NCI-H510A (cell line): ENCODE data around the gene FOXA2.
A peak's percentile ranks its signal among the peaks of the same experiment; 100 is the strongest.

Experiments
- DNase-seq: peaks from one replicate; lab custom pipeline; 2025; lab: John Stamatoyannopoulos, UW

FOXA2 gene

GRCh38 chr20:22583773-22584521, 425 bp downstream of the FOXA2 start:
- DNase-seq = peak; percentile 97

DNA sequence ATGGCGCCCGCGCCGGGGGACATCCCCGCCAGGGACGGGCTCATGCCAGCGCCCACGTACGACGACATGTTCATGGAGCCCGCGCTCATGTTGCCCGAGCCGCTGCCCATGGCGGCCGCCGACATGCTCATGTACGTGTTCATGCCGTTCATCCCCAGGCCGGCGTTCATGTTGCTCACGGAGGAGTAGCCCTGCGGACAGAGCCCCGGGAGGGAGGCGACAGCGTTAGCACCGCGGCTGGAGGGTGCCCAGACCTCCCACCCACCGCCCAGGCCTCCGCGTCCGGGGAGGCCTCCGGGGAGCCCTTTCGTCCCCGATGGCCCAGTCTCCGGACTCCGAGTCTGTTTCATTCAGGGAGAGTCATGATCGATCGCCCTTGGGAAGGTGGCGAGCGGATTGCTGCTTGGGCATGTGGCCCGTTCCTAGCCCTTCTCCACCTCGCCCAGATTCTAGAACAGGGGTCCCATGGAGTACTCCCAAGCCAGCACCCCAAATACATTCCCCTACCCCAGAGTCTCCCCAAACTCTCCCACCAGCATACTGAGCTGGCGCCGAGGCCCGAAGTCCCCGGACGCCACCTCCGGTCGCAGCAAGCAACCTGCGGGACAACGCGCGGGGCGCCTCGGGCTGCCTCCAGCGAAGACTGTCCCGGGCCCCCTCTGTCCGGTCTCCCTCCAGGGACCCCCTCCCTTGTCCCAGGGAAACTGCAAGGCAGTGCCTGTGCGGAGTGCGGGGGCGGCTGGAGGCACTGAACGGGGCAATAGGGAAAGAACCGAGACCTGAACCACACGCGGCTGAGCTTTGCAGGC, 1.2 kb downstream of the FOXA2 start:
- peak; percentile 37 for DNase-seq

- peak; percentile 46 for DNase-seq
Measured at GRCh38 chr20:22582386-22582963, 1.9 kb downstream of the FOXA2 start.

DNA sequence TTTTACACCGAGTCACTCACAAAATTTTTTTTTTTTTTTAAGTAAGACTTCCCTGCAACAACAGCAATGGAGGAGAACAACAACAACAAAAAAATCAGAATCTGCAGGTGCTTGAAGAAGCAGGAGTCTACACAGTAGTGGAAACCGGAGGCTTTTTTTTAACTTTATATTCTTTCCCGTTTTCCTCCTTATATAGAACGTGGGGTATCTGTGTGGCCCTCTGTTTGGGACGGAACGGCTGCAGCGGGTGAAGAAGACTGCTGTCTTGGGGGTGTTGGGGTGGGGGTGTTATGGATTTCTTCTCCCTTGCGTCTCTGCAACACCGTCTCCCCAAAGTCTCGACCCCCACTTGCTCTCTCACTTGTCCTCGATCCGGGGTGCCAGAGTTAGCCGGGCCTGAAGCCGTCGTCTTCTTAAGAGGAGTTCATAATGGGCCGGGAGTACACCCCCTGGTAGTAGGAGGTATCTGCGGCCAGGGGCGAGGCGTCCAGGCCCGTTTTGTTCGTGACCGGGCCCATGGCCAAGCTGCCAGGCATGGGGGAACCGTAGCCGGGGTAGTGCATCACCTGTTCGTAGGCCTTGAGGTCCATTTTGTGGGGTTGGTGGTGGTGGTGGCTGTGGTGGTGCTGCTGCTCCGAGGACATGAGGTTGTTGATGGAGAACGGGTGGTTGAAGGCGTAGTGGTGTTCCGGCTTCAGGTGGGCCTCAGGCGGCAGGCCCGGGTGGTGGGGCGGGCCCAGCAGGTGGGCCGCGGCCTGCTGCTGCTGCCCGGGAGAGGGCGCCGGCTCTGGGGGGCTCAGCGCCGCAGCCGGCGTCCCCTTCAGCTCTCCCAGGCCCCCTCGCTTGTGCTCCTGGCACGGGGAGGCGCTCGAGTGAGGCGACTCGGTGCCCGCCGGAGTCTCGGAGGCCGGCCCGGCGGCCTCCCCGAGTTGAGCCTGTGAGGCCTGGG, 2.7 kb downstream of the FOXA2 start:
- DNase-seq = no peak

- DNase-seq = no peak
Measured at GRCh38 chr20:22579711-22580697, 4.4 kb downstream of the FOXA2 start.

DNA sequence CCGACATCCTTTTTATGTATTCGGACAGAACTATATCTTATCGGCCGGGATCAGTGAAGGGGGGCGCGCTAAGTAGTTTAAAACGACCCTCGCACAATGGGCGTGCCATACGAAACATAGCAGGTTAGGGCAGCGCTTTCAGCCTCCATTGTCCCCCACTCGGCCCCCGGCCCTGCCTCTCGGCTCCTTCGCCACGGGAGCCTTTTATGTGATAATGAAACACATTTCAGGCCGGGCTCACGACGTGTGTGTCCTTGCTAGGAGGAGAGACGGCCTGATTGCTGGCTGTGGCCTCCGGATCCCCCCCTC, 5.3 kb downstream of the FOXA2 start:
- no peak for DNase-seq

DNA sequence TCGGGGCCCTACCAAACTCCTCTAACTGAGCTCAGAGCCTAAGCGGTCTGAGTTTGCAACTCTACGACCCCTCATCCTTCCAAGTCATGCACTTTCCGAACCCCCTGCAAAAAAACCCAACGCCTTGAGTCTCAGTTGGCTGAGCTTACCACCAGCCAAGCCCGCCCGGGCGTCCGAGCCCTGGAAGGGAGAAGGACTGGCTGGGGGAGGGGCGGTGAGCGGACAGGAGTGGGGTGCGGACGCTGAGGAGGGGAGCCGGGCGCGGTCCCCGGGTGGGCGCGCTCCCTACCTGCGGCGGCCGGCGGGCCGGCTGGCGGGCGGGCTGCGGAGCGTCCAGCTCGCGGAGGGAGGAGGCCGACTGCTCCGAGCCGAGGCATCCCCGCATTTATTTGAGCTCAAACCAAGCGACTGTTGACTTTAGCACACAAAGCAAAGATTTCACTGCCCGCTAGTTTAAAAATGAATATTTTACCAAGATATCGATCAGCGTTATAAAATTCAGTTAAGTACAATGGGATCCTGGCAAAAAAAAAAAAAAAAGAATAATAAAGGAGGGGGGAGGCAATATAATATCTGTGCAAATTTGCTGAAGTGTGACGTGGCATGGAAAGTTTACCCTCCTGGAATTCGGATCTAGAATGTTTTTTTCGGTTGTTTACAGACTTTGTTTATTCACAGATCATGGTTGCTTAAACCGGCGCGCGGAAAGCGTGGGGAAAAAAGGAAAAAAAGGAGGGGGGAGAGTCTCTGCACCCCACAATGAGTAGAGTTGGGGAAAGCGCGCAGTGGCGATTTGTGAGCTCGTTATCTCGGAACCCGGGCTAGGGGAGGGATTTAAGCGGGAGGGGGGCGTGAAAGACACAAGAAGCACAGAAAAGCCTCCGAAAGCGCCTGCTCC, 5.9 kb downstream of the FOXA2 start:
- no peak for DNase-seq

DNA sequence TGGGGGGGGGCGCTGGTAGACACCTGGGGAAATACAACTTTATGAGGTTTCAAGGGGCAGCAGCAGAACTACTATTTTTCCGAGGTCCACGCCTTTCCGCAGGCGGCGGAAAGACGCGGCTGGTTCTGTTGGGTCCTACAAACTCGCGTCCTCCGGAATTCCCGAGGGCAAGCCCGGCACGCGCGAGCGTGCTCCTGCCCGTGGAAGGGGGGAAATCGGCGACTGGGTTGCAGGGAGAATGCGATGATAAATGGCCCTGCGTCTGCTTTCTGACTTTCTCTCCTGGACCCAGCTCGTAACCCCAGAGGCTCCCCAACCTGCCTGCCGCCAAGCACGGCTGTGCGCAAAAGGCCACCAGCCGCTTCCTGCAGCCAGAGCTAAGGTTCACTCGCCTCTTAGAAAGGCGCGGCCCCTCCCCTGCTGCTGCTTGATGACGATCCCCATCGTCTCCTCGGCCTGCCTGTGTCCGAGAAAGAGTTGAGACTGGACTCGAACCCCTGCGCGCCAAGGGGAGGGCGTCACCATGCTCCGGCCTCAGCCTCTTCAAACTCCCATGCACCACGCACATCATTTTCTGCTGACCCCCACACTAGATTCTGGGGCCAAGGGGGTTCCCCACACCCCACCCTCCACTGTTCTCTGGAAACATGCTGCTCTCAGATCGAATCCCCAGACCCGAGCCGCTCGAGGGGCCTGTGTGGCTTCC, 6.7 kb downstream of the FOXA2 start:
- DNase-seq = no peak

DNA sequence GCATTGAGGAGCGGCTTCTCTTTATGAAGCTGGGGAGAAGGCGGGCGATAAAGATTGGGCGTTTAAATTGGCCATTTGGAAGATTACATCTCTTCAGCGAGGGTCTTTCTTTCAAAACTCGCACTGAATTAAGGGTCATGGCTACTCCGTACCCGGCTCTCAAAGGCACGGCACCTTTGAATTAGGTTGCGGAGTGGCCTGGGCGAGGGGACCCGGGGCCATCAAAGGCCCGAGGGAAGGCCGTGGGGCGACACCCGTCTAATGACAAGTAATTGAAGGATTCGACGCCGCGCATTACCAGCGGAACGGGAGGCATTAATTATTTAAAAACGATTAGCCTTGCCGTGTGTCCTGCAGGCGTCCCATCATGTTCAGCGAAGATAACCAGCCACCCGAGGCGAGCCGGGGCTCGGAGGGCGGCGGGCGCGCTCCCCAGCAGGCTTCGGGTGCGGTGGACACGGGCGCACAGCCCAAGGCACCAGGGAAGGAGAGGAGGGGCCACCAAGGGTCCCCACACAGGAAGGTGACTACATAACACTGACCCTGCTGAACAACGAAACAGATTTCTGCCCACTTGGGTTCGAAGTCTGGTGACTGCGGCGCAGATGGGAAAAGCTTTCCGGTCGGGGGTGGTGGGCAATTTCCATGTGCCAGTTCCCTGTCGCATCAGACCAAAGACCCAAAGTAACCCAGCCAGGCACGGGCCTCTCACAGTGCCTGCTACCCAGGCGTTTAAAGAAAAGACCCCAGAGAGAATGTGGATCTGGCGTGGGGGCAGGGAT, 7.4 kb downstream of the FOXA2 start:
- no peak for DNase-seq

- DNase-seq = no peak
Measured at GRCh38 chr20:22576273-22576672, 8.1 kb downstream of the FOXA2 start.

DNA sequence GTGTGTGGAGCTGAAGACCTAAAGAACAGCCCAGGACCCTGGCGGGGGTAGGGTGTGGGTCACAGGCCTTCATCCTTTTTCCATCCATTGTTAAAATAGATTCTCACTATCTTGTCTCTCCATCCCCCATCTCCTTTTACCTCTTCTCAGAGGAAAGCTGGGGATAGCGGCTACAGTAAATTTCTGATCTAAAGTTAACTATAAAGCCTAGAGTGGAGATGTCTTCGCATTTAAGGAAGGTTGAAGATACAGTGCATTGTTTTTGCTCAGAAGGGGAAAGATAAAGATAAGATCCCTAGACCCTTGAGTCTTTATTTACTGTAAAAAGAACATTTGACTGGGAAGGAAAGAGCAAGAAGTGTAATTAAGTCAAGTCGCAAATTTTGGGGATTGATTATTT, 8.6 kb downstream of the FOXA2 start:
- no peak for DNase-seq

- no peak for DNase-seq
Measured at GRCh38 chr20:22575087-22575721, 9.2 kb downstream of the FOXA2 start.

DNA sequence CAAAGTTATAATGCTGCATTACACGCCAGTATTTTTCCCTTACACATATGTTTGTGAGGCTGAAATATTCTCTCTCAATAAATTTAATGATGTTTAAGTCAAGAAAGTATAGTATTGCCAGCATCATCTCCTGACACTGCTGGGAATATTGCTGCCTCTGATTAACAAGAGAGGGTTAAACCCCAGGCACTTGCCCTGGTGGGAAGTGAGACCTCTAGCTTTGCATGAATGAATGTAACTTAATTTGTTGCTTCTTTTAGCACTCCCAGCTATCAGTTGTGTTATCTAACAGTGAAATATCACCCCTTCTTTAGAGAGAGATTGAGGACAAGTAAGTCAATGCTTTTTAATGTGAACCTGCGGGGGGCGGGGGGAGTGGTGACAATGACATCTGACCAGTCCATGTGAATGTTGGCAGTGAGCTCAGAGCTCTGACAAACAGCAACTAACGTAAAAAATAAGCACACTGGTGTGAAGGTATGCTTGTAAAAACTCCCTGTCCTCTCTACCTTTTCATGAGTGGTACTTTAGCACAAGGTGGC, 9.8 kb downstream of the FOXA2 start:
- DNase-seq = no peak

DNA sequence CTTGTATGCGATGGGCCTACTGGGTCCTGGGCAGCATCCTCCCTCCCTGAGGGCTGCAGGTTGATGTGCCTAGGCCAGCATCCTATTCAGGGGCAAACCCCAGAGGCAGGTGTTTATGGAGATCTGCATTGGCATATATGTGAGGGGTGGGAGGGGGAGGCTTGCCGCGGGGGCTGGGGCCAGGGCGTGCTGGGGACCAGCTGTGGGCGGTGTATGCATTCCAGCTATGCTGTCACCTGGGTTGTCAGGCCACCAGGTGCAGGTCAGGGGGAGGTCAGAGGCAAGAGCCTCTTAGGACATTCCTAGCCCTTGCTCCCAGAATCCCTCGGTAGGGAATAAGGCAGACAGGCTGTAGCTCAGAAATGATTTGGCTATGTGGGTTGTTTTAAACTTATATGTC, 11.9 kb downstream of the FOXA2 start:
- DNase-seq = no peak

DNA sequence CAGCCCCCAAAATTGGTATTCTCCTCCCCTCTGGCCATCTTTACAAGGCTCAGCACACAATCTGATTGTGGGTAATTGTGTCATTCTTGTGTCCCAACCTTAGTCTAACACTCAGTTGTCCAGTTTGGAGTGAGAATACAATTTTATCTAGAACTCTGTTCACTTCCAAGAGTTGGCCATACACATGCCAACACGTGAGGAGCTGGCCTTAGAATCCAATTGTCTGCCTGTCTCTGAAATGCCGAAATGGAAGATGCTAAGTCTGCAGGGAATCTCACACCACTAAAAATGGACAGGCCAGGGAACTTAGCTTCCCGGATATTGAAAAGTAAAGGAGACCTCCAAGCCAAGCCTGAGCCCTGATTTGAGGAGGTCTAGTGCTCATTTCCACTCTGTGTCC, 12.3 kb downstream of the FOXA2 start:
- no peak for DNase-seq

- no peak for DNase-seq
Measured at GRCh38 chr20:22569353-22569752, 15.0 kb downstream of the FOXA2 start.

GRCh38 chr20:22568872-22569344, 15.5 kb downstream of the FOXA2 start:
- DNase-seq = no peak
